Stimulated activated CD8-positive, alpha-beta memory T cell treated with anti-CD3 and anti-CD28 coated beads, Interleukin-15, amount 100 ng/mL, for 4 hours (primary cell): ENCODE measurements around the gene HOXC4.
"Not testable (repeated sequence)": the region's sequence is repeated elsewhere in the genome, so short reads cannot be mapped to it uniquely, and the experiment has no call there.

Source experiments
- DNase-seq, 2 donors: peaks; one replicate each; pipeline ENCODE4 v3.0.0-alpha.2; 2020; ENCODE audit warnings: low read depth in 2 of 2

HOXC4 gene

DNA sequence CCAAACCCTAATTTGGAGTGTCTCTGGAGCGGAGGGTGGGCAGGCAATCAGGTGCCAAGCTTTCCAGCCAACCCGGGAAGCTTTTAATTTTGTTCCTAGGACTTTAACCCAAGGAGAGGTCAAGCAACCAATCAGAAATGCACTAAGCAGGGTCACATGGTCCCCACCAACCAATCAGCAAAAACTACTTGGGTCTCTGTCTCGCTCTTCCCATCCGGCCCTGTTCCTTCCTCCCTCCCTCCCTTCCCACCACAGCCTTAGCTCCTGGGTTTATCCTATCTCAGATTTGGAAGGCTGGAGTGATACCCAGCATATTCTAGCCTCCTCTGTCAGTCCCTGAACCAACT, 13.5 kb upstream of the HOXC4 start:
- no peak for DNase-seq

DNA sequence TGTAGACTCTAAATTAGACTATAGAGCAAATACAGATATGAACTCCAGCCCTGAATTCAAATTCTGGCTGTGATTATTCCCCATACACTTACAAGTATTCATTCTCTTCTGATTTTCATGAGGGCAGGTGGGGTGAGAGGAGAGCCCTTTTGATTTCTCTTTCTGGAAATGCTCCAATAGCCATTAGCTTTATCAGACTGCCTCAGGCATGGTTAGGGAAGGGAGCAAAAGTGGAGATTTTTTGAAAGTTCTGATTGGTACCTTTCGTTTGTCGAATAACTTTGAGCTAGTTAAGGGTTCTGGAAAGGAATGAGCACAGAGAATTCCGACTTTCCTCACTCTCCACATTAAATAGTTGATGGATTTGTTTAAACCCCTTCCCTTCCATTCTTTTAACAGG, 13.0 kb upstream of the HOXC4 start:
- no peak for DNase-seq

DNA sequence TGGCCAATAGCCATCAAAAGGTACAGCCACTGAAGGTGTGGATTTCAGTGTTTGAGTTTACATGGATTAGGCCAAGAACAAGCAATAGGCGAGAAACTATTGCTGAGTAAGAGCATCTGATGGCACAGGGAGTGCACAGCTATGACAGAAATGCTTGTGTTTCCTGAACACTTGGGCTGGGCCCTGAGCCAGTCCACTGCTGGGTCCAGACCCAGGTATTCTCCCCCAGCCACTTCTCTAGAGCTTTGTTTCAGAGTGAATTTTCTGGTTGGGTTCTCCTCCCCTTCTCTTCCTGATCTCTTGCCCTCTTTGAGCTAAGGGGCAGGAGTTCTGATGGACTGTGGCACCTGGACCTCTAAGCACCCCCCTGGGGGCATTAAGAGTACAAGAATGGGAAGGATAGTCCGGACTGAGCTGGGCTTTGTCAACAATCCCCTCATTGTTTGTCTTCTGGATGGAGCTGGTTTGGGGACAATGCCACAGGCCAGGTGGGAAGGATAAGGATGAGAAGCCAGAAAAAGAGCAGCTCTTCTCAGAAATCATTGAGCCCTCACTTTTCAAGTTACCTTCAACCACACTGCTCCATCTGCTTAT, 12.4 kb upstream of the HOXC4 start:
- DNase-seq: no peak

DNA sequence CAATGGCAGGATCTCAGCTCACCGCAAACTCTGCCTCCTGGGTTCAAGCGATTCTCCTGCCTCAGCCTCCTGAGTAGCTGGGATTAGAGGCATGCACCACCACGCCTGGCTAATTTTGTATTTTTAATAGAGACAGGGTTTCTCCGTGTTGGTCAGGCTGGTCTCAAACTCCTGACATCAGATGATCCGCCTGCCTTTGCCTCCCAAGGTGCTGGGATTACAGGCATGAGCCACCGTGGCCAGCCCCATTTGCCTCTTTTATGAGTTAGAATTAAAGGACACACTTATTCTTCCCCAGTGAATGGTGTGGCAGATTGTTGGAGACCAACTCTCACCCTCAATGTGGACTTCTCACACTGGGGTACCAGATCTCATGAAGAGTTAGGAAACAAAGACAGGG, 11.6 kb upstream of the HOXC4 start:
- DNase-seq: not testable (repeated sequence)

DNA sequence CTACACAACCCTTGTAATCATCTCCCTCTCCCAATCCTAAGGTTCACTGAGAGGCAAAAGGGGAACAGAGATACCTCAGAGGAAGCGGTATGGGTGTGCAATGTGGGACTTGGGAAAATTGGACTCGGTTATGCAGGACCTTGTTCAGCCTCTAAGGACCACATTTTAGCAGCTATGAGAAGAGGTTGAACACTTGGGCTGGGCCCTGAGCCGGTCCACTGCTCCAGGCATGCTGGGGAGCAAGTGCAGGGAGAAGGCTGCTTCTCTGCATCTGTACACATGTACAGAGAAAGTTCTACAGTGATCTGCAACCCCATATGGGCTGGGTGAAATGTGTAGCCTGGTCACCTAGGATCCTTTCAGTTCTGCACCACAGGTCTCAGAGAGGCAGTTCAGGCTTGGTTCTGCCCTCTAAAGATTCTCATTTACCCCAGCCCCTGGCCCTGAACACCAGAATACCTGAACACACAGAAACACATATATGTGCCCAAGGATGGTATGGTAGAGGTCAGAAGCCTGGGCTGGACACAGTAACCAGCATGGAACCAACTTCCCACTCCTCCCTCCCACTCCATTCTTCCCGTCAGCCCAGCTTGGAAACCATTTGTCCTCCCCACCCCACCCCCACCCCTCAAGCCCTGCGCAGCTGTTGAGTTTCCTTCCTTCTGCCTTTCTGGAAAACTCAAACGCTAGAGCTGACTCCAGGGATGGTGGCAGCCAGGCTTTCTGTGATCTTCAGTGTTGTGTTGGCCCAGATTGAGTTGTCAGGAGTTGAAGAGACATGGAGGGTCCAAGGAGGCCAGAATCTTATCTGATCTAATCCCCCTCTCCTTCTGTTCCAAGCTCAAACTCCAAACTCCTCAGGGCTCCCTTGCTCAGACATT, 10.4 kb upstream of the HOXC4 start:
- no peak for DNase-seq

DNA sequence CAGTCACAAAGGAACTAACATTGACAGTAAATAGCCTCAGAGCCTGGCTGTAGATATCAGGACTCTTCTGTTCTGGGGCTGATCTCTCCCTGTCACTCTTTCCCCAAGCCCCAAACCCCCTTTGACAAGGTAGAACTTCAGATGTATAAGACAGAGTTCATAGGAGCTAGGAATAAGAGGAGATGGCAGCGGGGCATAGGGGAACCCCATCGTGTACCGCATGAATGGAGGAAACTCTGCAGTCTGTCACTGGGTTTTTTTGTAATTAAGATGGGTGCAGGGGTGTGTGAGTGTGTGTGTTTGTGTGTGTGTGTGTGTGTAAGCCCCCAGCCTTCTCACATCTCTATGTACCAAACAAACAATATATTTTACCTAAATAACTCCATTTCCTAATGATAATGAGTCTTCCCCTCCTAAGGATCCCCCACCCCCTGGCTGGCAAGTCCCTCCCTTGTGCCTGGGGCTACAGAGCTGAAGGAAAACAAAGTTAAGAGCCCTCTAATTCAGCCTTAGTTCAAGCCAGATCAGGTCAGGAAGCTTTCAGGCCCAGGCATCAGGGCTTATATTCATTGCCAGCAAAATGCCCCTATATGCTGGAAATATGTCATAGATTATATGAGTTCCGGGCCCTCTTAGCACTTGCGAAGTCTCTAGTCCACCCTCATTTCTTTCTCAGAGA, 9.1 kb upstream of the HOXC4 start:
- DNase-seq: no peak

DNA sequence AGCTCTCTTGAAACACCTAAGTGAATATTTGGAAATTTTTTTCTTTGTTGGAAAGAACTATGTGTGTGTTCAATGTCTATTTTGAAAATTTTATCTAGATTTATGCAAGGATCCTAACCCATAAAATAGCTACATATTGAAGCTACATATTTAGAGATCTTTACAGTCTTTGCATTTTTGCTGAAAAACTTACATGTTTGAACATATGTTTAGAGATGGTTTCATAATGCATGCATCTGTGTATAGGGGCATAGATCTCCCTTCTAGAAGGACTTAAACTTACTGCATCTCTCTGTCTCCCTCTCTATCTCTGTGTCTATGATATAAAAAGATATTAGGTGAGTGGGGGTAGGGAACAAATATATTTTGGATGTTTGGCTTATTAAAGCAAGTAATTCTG, 8.2 kb upstream of the HOXC4 start:
- DNase-seq: no peak

DNA sequence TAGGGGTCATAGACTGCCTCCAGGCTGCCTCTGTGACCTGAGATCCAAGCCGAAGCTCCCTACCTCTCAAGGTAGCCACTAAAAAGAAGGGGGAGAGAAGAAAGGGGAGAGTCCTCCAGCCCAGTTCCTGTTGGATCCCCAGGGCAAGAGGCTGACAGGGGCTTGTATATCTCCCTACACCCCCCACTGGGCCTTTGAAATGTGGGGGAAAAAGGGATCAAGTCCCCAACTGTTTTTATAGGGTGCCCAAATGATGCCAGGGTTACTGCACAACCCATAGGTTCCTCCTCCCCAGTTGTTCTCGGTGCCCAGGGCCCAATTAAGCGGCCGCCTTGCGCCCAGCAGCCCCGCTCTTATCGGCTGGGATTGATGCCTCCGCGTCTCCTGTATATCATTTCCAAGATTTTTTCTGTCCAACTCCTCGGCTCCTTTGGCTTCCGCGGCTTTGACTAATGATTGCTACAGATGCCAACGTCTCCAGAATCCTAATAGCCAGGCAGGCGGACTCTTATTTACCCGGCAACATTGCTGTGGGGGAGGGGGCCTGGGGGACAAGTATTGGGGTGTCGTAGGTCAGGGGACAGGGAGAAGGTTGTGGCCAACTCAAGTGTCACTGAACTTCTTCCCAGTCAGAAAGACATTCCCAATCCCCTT, 7.6 kb upstream of the HOXC4 start:
- no peak for DNase-seq

DNA sequence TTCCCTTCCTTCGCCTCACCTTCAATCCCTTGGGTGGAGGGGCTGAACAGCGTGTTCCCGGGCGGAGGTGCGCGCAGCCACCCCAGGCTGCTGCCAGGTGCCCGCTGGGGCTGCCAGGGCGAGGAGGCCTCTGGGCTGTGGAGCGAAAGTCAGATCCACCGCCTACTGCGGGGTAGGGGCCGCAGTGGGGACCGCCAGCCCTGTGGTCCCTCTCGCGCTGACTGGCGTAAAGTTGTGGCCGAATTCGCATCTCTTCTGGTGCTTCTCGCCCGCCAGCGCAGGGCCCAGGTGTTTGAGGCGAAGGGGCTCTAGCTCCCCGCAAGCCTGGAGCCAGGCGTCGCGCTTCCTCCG, 6.9 kb upstream of the HOXC4 start:
- no peak for DNase-seq

DNA sequence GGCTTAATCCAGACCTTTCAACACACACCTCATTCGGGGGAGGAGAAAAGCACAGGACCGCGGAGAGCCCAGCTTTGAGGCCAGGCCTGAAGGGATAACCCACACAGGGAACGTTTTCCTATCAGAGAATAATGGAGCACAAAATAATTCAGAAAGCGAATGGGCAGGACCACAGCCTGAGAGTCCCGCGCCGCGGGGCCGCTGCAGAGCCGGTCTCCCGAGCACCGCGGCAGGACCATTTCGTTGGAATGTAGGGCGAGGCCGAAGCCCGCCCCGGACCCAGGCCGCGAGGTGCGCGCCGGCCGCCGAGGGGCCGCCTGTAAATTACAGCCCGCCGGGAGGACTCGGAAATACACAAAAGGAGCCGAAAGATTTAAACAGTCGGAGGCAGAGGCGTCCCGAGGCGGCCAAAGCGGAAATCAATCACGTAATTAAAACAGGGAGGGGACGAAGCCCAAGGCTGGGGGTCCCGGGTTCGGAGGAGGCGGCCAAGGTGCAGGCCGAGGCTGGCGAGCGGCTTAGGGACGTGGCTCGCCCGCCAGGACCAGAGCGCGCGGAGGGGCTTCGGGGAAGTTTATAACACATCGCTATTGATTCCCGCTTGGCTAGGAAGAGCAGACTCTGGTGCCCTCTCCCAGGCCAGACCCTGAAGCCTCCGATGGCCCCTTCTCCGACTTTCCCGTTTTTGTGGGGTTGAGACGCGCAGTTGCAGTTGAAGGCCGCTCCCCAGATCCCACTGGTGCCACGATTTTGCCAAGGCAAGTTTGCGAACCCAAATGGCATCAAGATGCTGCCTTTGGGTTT, 6.3 kb upstream of the HOXC4 start:
- DNase-seq: no peak

DNA sequence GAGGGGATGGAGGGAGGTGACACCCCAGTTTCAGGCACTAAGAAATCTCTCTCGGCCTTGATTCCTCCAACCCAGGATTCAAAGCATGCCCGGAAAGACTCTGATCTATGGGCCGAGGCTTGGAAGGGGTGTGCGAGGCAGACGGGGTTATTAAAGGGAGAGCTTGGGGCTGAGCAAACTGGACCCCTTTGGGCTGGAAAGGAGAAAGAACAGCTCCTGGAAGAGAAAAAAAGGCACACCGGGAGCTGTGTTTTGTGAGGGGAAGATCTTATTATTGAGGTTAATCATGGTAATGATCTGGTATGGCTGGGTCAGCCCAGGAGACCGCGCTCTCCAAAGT, 5.7 kb upstream of the HOXC4 start:
- no peak for DNase-seq

DNA sequence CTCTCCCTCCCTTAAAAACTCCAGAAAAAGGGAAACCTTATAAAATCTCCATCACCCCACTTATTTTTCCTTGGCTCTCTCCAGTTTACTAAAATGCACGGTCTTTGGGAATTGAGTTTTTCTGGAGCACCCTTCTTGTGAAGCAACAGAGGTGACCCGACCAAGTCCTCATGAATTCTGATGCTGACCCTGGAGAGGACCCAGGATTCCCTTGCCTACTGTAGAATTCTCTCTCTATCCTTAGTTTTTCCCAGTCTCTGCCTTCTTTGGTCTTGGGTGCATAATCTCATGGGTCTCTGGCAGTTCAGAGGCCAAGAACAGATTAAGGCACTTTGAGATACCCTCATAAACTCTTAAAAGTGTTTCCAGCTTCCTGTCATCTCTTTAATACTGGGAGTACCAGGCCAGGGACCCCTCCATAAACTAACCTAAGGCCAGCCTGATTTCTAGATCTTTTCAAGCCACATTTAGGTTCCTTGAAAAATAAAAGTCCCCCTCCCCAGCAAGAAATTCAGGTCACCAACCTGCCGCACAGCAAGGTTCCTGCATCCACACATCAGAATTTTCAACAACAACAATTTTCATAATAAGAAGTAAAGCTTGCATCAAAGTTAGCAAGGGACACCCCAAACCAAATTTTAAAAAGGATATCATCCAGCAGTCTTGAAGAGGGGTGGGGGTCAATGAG, 5.1 kb upstream of the HOXC4 start:
- DNase-seq: no peak

DNA sequence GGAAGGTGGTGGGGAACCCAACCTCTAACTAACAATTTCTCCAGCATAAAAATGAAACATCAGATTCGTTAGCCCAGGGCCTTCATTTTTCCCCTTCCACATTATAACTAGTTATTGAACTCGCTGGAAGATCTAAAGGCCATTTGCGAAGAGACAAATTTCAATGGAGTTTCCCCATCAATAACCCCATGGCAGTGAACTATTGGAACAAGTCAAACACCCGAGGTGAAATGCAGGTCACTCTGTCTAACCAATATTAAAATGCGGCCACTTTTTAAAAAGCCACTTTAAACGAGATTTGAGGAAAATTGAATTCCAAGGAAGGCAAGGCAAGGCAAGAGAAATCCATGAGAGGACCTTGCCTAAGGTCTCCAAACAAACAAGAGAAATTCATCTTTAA, 4.5 kb upstream of the HOXC4 start:
- DNase-seq: no peak

DNA sequence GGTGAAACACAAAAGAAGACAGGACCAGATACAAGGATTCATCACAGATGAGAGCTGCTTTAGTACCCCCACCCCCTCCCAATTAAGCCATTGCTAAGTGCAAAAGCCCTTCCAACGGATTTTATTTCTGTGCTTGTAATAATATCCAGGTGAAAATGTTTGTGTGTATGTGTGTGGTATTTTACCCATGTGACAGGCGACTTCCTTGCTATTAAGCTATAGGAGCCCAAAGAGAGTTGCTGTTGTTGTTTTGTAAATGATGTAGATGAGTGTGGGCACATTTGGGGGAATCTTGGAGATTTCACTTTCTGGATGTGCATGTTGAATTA, 3.2 kb upstream of the HOXC4 start:
- no peak for DNase-seq

DNA sequence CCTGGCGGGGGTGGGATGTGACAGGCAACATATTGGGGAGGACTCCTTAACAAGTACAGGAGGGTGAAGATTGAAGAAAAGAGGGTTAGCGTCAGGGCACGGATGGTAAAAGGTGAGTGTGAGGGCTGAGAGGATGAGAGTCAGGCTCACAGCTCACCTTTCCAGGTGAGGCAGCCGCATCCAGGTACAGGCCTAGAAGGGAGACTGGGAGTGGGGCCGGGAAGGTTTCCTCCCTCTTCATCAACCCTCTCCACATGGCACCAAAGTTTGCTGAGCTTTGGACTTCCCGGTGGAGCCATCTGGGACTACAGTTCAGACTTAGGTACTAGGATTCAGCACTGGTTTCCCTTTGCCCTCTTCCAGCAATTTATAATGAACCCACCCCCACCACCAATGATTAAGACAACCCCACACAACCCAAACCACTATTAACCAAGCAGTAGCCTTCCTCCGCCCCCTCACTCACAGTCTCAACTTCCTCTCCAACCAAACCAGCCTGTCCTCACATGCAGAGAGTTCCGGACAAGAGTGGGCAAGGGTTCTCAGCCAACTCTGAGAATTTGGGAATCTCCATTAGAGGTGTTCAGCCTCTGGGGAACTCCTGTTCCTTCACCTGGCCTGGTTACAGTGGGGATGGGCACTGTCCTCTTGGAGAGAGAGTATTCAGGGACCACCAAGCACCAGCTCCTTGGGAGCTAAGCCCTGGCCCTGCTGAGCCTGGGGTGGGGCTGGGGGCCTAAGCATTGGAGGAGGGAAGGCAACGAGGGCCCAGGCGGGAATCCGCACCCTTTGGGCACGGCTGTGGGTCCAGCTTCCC, 2.4 kb upstream of the HOXC4 start:
- no peak for DNase-seq

DNA sequence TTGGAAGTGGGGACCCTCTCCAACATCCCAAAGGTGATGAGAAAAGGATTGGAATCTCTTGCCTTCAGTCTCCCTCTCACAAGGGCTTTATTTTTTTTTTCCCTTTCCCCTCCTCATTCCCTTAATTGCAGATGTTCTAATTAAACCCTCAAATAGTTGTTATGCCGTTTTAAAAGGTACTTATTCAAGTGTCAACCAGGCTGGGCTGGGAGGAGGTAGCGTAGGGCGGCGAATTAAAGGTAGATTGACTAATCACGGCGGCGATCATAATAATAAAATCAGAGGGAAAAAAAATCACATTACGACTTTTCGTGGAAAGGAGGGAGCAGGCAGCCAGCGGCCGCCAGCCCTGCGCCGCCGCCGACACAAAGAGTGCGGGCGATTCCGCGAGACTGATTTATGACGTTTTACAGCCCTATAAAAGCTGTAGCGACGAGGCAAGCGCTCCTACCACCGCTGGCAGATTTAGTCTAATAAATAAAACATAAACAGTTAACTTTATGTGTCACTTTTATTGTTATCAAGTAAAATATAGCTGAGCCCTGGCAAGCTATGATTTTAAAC, 1.7 kb upstream of the HOXC4 start:
- DNase-seq: no peak

DNA sequence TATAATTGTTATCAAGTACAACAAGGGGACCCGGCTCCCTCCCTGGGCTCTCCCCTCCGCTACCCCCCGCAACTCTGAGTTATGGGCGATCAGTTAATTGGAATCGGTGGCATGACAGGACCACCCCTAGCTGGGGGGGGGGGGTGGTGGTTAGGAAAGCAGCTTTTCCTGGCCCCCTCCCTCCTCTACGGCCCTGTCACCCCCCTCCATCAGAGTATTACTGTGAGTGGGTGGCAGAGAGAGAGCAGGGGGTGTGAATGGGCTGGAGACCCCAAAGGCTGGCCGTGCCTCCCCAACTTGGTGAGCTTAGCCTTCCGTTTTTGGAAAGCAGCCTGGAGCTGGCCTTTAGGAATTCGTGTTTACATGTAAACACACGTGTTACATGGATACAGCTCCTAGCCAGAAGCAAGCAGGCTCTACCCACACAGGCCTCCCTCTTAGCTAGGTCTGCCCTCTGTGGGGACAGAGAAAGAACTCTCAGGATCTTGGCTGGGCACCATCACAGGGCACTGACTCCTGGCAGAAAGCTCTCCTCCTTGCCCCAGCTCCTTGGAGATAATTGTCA, 1.1 kb upstream of the HOXC4 start:
- no peak for DNase-seq

DNA sequence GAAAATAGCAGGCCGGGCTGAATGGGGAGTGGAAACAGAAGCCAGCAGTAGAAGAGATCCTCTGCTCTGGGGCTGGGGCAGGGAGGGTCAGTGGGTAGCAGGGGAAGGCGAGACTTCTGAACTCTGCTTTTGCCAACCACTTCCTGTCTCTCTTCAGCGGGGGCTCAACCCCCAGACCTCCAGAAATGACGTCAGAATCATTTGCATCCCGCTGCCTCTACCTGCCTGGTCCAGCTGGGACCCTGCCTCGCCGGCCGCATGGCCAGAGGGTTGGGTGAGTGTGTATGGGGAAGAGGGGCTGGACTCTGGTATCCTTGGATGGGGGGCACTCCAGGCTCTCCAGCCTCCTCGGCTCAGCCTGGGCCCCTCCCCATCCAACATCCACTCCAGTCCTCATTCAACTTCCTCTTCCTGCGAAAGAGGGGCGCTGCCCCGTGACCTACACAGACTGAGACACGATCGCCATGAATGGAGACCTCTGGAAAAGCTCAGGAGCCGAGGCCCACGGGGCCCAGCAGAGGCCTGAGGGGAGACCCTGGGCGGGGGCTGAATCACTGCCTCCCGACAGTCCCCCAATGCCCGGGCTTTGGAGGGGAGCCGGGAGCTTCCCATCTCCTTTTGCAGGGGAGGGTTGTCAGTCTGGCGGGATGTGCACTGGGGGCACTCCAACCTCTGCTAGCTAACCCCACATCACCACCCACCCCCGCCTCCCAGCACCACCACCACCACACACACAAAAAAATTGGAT, 458 bp upstream of the HOXC4 start:
- DNase-seq: no peak

DNA sequence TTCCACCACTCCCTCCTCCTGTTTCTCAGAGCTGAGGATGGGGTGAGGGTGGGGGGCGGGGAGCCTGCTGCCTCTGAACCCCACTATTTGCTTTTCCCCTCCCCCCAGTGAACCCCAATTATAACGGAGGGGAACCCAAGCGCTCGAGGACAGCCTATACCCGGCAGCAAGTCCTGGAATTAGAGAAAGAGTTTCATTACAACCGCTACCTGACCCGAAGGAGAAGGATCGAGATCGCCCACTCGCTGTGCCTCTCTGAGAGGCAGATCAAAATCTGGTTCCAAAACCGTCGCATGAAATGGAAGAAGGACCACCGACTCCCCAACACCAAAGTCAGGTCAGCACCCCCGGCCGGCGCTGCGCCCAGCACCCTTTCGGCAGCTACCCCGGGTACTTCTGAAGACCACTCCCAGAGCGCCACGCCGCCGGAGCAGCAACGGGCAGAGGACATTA, 1.1 kb downstream of the HOXC4 start:
- no peak for DNase-seq
